Measurements from ENCODE around the gene ASXL2.
"Not testable (repeated sequence)": the region's sequence is repeated elsewhere in the genome, so short reads cannot be mapped to it uniquely, and the experiment has no call there.

Gene ASXL2

DNA sequence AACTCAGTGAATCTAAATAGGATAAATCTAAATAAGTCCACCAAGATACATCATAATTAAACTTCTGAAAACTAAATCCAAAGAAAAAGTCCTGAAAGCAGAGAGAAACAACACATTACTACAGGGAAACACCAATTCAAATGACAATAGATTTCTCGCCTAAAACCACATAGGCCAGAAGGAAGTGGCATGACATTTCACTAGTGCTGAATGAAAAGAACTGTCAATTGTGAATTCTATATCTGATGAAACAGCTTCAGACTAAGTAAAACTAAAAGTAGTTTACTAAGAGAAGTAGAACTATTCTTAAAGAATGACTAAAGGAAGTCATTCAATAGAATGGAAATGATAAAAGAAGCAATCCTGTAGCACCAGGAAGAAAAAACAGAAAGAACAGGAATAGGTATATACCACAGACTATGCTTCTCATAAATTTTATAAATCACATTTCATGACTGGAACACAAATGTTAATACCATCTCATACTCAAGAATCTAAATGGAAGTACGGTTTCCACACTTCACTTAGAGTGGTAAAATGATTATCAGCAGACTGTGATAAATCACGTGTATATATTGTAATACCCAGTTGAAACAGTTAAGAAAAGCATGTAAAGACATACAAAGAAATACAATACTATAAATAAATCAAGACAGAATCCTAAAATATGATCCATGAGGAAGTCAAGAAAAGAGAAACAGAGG, 46.4 kb downstream of the ASXL2 start:
- DNase-seq = no peak

DNA sequence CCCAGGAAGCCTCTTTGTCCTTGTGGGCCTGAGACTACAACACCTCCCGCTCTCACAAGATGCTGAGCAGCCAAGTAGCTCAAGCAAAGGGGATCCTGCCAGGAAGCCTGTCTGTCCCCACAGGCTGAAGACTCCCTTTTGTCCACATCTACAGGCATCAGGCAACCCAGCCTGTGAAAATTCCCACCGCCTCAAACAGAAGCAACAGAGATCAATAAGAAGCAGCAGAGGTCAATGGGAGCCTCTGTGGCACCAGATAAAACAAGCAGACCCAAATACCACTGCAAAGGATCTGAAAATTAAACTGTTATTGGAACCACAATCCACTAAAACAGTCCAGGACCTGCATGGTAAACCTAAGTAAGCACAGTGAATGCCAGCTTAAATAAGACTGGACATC, 48.5 kb downstream of the ASXL2 start:
- DNase-seq = no peak

DNA sequence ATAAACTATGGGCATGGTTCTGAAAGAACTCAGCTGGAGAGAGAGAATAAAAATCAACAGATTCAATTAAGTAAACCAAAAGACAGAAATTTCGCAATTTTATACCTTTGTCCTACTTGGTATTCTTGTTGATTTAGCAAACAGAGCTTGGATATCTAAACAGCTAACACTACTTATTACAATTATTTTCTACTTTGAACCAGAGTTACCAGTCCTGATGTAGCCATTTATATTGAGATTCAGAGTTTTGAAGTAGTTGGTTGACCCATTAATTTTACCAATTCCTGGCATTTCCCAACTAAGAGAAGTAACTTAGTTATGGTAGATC, 48.9 kb downstream of the ASXL2 start:
- no peak for DNase-seq

DNA sequence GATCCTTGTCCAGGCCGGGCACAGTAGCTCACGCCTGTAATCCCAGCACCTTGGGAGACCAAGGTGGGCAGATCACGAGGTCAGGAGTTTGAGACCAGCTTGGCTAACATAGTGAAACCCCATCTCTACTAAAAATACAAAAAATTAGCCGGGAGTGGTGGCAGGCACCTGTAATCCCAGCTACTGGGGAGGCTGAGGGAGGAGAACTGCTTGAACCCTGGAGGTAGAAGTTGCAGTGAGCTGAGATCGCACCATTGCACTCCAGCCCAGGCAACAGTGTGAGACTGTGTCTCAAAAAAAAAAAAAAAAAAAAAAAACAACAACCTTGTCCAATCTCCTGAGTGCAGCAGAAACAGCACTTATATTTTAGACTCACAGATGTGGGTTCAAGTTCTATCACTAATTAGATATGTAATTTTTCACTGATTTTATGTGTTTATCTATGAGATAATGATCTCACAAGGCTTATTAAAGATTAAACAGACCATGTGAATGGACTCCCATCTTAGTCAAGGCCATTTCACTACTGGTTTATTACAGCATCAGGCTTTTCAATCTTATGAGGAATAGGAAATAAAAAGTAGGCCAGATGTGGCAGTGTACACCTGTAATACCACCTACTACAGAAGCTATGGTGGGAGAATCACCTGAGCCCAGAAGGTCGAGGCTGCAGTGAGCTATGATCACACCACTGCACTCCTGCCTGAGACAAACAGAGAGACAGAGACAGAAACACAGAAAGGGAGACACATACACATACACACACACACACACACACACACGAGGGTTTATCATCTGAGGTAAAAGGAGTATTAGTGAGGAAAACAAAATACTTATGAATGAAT, 49.5 kb downstream of the ASXL2 start:
- not testable (repeated sequence) for DNase-seq

DNA sequence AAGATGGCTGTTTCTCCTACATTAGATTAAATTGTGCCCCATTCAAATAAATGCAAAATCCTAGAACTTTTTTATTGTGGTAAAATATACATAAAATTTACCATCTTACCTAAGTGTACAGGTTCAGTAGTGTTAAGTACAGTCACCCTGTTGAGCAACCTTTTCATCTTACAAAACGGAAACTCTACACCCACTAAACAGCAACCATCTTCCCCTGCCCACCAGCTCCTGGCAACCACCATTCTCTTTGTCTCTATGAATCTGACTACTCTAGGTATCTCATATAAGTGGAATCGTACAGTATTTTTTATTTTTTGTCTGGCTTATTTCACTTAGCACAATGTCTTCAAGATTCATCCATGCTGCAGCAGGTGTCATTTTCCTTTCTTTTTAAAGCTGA, 53.0 kb downstream of the ASXL2 start:
- no peak for DNase-seq

DNA sequence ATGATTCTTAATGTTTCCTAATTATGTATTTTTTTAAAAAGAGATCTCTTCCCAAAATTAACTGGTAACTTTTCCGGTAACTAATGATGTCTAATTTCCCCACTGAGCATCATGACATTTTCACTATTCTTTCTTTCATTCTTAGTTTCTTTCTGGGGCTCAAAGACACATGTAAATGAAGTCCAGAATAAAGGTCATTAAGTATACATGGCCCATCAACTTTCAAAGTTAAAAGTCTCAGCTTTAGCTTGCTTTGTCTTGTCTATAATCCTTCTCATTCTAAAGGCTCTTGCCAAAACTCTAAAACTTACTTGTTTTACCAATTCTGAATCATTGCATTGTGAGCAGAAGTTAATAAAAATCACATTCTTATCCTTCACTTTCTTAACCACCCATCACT, 53.6 kb downstream of the ASXL2 start:
- DNase-seq = no peak

DNA sequence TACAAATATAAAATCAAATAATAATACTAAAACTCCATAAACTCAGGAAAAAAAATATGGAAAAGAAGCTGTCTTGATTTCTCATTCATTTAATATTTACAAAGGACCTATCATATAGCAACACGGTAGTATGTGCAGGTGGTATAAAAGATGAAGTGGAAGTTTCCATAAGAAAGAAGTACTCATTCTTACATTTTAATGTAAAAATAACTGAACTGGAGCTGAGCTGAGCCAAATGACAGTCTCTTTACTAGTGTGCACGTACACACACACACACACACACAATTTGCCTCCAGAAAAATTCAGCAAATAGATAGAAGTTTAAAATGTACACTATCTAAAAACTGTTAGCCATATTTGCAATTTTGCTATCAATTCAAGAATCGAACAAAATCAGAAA, 54.1 kb downstream of the ASXL2 start:
- no peak for DNase-seq

DNA sequence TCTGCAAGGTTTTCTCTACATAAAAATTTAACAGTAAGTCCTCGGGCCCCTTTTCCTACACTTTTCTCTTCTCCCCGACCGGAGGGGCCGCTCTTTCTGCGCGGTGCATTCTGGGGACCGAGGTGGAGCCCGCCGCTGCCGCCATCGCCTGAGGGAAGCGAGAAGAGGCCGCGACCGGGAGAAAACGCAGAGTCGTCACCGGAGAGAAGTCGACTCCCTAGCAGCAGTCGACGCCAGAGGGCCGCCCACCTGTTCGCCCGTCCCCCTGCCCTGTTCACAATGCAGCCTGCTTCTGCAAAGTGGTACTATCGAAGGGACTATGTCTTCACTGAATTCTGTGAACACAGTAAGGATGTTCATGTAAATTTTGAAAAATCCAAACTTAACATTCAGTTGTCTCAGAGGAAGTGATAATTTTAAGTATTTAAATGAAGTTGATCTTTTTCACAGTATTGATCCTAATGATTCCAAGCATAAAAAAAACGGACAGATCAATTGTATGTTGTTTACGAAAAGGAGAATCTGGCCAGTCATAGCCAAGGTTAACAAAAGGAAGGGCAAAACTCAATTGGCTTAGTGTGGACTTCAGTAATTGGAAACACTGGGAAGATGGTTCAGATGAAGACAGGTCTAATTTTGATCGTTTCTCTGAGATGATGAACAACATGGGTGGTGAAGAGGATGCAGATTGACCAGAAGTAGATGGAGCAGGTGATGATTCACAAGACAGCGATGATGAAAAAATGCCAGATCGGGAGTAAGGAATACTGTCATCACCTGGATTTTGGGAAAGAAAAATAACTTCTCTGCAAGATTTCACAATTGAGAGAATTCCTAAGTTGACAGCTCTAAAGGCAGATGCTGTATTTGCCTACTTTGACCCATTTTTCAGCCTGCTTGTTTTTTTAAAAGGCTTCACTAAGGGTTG, 55.8 kb downstream of the ASXL2 start:
- DNase-seq = no peak

DNA sequence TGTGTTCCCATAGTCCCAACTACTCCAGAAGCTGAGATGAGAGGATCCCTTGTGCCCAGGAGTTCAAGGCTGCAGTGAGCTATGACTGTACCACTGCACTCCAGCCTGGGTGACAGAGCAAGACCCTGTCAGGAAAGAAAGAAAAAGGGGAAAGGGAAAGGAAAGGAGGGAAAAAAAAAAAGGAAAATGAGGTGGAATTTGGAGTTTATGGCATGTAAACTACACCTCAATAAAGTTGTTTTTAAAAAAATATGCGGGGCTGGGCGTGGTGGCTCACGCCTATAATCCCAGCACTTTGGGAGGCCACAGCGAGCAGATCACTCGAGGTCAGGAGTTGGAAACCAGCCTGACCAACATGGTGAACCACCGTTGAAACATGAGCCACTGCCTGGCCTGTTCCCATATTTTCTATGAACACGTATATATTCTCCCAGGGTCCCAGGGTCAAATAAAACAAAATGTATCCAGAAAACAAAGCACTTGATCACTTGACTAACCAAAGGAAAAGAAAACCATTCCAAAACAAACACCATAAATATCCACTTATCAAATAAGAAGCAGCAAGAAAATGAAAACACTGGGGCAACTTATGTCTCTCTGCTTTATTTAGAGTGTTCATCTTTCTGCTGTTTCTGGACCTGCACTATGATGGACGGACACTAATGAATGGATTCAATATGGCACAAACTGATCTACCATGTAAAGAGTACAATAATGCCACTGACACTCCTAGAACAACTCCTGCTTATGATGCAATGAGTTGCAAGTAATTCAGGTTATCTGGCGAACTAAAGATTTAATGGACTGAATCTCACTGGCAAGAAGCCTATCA, 56.8 kb downstream of the ASXL2 start:
- no peak for DNase-seq

DNA sequence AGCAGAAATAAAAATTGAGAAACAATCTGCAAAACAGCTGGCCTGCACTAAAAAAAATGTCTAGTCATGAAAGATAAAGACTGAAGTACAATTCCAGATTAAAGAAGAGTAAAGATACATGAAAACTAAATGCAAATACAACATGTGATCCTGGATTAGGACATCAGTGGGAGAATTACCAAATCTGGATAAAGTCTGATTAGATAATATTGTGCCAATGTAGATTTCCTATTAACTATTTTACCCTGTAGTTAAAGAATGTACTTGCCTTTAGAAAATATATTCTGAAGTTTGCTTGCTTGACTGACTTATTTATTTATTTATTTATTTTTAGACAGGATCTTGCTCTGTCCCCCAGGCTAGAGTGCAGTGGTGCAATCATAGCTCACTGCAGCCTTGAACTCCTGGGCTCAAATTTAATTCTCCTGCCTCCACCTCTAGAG, 58.7 kb downstream of the ASXL2 start:
- DNase-seq = no peak

DNA sequence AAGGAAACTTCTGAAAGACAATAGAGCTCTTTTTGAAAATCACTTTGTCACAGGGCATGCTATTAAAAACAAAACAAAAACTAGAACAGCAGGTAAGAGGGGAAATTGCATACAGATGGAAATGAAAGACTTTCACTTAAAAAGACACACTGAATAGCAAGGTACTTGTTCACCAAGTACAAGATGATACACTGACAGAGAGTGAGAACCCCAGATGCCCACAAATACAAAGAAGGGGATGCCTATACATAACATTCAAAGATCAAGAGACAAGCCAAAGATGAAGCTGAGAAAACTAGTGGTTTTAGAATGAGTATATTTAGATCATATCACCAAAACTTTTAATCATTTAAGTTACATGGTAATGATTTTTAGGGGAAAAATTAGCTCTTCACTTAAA, 60.7 kb downstream of the ASXL2 start:
- DNase-seq = no peak

DNA sequence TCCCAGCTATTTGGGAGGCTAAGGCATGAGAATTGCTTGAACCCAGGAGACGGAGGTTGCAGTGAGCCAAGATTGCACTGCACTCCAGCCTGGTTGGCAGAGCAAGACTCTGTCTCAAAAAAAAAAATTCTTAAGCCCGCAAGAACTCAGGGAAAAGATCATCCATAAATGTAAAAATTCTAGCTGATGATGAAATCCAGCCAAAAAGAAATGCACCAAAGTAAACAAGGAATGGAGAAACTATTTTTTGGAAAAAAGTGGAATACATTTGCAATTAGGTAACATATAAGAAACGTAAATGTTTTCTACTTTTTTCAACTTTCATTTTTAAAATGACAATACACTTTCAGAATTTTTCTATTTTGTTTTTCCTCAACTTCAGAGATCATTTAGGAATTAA, 61.3 kb downstream of the ASXL2 start:
- DNase-seq = no peak

DNA sequence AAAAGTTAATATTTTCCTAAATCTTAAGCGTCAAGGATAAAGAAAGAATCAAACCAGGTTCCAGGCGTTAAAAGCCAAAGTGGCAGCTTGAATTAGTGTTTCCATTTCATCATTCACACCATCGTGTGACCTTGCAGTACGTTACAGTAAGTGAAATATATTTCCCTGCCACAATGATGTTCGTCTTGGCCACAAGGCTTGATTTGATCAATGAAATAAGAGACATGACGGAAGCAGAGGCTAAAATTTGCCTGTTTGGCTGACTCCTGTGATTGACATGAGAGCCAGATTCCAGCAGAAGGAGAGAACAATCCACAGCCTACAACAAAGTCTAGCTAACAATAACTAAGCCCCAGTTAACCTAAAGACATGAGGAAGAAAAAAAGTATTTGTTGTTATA, 62.0 kb downstream of the ASXL2 start:
- no peak for DNase-seq

DNA sequence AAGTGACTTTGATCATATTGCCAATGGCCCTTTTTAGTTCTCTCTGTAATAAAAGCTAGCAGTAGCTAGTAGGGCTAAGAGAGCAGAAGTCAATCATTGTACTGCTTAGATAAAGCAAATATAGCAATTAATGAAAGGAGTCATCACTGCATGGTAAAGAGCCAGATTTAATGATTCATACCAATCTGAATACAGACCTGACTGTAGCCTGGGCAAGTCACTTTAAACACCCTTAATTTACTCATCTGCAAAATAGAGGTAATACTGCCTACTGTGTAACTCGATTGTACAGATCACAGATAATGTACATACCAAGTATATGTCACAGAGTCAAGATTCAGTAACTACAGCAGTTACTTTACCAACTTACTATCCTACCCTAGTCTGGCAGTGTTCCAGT, 63.6 kb downstream of the ASXL2 start:
- DNase-seq = no peak

DNA sequence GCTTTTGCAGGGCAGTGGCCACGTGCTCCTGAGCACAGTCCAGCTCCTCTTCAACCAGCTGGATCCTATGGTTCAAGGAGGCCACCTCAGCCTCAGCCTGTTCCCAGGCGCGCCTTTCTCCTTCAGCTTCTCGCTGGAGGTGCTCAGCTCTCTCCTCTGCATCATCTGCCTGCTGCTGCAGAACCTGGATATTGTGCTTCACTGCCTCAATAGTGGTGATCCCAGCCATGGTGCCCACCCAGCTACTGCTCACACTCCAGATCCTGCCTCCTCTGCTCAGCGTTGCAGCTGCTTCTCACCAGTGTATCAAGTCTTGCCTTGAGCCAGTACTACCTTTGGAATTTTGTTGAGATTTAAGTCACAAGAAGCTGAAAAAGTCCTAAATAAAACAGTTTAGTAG, 67.9 kb downstream of the ASXL2 start:
- no peak for DNase-seq

DNA sequence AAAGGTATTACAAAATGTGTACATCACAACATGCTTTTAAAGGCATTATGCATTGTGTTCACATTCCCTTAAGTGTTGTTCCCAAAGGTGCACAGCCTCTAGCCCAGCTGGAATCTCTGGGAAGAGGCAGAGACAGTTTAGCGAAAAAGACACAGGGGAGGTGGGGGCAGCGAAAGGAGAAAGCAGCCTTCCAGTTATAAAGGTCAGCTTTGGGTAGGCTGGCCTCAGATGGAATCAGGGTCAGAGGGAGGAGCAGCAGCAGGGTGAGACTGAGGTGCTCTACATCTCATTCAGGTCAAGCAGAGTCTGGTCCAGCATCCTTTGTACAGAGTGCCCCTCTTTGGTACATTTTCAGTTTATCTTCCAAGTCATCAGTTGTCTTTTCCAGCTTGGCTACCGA, 68.6 kb downstream of the ASXL2 start:
- DNase-seq = no peak

DNA sequence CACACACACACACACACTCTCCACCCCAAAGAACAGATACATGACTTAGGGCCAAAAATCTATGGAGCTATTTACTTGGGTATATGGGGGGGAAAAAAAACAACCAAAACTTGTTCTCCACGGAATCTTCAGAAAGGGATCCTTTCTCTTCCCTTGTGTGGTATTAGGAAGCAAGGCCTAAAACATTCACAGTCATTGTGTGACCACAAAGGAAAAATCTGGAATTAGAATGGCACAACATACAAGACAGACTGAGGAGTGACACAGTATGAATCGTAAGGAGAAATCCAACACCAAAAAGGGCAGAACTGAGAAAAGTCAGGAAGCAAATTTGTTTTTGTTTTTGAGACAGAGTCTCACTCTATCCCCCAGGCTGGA, 70.3 kb downstream of the ASXL2 start:
- DNase-seq = peak; percentile 64

DNA sequence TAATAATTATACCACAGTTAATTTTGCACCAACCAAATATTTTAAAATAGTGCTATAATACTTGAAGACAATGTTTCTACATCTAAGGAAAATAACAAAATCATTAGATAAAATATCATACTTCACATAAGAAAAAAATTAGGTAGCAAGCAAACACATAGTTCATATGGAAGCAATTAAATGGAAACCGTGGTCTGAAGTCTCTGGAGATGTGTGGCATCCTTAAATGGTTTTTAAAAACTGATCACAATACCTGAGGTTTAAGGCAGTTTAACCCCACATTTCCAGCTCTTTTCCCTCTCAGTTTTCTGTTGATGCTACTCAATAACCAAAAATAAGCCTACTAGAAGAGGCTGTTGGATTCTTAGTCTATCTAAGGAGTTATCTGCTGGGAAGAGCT, 71.3 kb downstream of the ASXL2 start:
- no peak for DNase-seq

DNA sequence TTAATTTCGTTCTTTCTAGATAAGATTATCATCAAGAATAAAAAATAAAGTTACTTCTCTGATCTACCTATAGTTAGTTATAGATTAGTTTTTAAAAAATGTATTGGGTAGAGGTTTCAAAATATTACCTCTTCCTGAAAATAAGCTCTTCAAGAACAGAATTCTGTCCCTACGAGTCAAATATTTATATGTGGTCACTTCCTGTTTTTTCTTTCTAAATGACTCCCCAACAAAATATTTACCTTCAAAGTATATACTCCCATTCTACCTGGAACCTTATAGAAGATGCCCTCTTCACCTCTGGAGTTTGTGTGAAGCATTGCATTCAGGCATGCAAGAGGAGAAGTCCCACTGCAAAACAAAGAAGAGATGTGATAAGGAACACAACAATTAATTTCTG, 72.3 kb downstream of the ASXL2 start:
- DNase-seq = no peak

DNA sequence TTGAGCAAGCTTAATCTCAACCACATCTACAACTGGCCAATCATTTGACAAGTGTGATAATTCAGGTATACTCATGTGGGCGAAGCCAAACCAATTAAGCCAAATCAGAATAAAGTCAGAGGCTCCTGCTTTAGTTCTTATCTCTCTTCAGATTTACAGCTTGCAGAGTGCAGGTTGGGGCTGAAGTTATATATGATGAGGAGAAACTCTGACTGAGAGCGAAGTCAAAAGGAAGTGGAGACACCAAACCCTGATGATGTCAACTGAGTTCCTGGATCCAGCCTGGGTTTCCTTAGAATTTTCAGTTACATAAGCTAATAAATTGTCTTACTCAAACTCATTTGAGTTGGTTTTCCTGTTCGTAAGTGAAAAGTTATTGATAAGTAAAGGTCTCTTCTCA, 73.9 kb downstream of the ASXL2 start:
- no peak for DNase-seq

DNA sequence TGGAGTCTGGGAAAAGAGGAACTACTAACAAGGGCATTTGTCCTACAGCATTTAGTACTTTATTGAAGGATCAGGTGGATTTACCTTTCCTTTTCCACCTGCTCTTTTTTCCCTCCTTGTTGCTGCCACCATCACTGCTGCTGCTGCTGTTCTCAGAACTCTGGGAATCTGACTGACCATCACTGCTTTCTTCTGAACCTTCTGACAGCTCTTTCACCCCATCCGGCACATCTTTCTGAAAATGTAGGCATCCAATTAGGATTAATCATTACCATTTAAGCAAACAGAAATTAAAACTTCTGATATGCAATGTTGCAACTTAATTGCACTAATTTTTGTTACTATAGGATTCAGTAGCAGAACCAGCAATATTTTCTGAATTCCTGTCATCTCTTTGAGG, 79.0 kb downstream of the ASXL2 start:
- no peak for DNase-seq

DNA sequence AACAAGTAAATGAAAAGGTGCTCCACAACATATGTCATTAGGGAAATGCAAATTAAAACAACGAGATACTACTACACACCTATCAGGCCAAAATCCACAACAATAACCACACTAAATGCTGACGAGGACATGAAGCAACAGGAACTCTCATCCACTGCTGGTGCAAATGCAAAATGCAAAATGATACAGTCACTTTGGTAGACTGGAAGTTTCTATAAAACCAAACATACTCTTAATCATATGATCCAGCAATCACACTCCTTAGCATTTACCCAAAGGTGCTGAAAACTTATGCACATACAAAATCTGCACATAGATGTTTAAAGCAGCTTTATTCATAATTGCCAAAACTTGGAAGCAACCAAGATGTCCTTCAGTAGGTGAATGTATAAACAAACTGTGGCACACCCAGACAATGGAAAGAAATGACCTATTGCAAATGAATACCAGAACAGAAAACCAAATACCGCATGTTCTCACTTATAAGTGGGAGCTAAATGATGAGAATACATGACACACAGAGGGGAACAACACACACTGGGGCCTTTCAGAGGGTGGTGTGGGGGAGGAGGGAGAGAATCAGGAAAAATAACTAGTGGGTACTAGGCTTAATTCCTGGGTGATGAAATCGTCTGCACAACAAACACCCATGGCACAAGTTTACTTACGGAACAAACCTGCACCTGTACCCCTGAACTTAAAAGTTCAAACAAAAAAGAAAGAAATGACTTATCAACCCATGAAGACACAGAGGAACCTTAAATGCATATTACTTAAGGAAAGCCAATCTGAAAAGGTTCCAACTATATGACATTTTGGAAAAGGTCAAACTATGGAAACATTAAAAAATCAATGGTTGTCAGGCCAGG, 80.4 kb downstream of the ASXL2 start:
- DNase-seq = no peak

Measured in HCEC 1CT (cell line).